GM15510 (cell line): ENCODE measurements around the gene SPP2.

ENCODE experiments used
- POLR2A ChIP-seq: IDR thresholded peaks from 3 replicates; pipeline ENCODE4 v1.6.1; 2011; ENCODE audit warnings: borderline replicate concordance; ENCODE audit not compliant: insufficient read length; ENCODE audit errors: extremely low read depth

Gene SPP2

DNA sequence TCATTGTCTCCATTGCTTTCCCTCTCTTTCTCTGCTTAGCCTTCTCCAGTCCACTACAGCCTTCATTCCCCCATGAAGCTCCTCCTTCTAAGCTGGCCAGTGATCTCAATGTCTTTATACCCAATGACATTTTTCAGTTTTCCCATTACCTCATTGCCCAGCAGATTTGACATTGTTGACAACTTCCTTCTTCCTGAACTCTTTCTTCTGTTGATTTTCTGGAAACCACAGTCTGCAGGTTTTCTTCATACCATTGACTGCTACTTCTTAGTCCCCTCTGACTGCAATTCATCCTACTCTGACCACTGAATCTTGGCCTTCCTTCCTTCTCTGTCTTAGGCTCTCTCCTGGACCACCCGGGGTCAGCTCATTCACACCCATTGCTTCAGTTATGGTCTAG is 22.9 kb upstream of the SPP2 start:
- no peak for TF ChIP-seq POLR2A

DNA sequence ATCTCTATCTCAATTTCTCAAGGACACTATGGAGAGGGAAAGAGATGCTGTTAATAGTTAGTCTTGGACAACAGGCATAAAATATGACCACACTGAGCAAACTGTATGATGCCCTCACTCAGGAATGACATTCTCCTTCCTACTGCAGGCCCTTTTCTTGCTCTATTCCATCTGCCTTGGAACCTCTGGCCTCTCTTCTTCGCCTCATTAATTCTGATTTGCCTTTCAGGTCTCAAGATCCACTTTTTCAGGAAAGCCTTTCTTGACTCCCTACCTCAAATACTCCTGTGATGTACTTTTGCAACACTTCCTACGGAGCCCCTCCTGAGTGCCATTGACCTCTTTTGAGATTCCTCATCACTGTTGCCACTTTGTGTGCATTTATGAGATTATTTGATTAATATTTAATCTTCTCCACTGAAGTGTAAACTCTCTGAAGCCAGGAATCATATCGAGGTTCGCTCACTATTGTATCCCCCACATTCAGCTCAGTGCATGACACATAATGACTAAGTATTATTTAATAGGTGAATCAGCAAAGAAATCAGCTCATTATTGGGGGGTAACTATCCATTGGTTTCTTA is 21.3 kb upstream of the SPP2 start:
- TF ChIP-seq POLR2A, result no peak

DNA sequence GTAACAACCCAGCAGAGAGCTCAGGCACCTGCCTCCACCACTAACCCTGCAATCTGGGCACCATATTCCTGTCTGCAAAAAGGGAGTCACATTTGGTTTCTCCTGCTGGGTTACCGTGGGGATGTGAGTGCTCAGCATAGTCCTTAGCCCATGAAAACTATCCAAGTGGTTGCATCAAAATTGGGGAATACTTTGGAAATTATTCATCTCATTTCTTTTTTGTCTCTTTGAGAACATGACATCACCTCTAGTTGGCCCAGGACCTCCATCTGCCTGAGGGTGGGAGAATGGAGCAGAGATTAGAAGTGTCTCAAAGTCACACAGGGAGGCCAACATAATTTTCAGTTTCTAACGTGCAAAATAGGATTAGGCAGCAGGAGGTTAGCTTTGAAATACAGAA is 19.3 kb upstream of the SPP2 start:
- no peak for TF ChIP-seq POLR2A

DNA sequence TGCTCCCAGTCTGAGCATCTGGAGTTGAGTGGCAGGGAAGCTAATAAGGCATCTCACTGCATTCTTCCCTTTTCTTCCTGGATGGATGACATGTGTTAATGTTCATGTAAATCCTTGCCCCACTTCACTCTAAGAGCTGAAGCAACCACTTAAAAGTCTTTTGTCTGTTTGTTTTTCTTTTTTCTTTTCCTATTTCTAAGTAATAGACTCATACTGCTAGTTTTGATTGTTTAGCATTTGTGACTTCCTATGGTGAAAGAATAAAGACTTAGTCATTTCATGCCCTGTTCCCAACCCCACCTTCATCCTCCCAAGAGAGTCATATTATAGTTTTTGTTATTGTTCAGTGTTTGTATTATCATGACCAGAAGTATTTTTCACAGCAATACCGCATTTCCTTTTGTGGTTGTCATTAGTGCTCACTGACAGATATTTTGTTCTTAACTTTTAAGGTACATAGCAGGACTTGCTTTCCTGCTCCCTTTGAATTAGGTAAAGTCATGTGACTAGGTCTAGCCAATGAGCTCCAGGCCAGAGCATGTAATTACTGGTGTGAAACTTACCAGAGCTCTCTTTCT is 18.1 kb upstream of the SPP2 start:
- TF ChIP-seq POLR2A, result no peak

DNA sequence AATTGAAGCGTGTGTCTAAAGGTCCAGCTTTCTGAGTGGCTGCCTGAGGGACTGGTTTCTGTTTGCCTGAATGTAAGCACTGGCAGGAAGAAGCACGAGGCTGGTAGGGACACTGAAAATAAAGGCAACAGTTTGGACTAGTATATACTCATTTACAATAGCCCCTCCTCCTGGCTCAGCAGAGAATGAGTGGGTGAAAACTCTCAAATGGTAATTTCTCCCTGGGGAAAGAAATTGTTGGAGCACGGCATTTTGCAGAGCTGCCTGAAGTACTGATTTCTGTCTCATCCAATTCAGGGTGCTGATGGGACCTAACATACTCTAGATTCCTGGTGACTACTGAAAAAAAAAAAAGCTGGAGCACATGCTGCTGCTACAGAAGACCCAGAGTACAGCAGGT is 17.3 kb upstream of the SPP2 start:
- TF ChIP-seq POLR2A, result no peak

DNA sequence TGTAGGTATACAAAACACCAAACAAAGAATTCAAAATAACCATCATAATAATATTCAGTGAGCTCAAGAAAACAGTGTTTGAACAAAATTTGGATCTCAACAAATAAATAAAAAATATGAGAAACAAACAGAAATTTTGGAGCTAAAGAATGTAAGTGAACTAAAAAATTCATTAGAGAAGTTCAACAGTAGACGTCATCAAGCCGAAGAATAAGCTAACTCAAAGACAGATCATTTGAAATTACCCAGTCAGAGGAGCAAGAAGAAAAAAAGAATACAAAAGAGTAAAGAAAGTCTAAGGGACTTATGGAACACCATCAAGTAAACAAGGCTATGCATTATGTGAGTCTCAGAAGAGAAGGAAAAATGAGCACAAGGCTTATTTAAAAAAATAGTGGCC is 16.6 kb upstream of the SPP2 start:
- no peak for TF ChIP-seq POLR2A

DNA sequence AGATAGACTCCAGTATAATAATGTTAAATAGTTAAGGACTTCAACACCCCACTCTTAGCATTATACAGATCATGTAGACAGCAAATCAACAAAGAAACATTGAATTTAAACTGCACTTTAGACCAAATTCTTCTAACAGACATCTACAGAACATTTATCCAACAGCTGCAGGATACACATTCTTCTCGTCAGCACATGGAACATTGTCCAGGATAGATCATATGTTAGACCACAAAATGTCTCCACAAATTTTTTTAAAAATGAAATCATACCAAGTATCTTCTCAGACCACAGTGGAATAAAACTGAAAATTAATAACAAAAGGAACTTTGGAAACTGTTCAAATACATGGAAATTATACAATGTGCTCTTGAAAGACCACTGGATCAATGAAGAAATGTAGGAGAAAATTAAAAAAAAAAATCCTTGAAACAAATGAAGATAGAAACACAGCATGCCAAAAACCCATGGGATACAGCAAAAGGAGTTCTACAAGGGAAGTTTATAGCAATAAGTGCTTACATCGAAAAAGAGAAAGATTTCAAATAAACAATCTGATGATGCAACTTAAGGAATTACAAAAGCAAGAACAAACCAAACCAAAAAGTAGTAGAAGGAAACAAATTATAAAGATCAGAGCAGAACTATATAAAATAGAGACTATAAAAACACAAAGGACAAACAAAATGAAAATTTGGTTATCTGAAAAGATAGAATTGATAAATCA is 12.3 kb upstream of the SPP2 start:
- TF ChIP-seq POLR2A, result no peak

DNA sequence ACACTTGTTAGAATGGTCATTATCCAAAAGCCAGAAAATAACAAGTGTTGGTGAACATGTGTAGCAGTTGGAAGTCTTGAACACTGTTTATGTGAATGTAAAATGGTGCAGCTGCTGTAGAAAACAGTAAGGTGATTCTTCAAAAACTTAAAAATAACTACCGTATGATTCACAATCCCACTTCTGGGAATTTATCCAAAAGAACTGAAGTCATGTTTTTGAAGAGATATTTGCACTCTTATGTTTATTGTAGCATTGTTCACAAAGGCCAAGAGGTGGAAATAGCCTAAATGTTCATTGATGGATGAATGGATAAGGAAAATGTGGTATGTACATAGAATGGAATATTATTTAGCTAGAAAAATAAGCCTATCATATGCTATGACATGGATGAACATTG is 6.3 kb upstream of the SPP2 start:
- no peak for TF ChIP-seq POLR2A

DNA sequence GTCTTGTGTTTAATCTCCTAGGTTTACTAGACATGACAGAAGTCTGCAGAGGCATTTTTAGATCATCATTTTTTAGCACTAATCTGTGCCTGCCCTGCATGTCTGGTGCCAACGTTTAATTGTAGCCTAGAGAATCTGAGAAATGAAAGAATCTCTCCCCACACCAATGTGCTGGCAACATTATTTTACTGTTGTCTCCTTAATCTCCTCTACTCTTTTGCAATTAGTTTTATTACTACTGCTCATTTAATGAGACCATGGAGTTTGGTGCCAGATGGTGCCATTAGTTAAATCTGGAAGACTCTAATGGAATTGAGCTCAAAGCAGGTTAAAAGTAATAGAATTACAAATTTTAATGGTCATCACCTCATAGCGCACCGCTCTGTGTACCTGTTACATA is 4.0 kb upstream of the SPP2 start:
- TF ChIP-seq POLR2A, result no peak

DNA sequence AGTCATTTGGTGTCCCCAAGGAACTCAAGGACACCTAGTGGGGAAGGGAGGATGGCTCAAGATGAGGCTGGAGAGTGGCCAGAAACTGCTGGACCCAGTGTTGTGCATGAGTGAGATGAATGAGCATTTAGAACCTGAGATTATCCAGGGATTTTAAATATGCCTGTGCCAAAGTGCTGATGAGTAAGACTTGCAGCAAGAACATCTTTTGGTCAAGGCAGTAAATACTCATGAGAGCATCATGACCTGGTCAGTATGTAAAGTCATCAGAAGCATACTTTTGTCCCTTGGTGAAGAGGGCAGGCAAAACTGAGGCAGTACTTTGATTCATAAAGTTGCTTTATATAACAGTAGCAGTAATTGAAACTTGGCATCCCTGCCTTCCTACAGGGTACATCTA is 3.1 kb upstream of the SPP2 start:
- TF ChIP-seq POLR2A, result no peak

DNA sequence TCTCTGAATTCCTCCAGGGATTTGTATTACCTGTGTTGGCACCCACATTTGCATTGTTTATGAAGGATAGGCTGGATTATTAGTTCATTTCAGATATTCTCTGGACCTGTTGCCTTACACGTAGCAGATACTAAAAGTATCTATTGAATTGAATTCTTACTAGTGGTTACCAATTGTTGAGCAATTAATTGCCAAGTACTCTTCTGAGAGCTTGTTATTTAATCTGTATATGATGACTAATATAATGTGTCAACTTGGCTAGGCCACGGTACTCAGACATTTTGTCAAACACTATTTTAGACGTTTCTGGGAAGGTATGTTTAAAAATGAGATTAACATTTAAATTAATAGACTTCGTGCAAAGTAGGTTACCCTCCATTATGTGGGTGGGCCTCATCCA is 2.5 kb upstream of the SPP2 start:
- TF ChIP-seq POLR2A, result no peak

DNA sequence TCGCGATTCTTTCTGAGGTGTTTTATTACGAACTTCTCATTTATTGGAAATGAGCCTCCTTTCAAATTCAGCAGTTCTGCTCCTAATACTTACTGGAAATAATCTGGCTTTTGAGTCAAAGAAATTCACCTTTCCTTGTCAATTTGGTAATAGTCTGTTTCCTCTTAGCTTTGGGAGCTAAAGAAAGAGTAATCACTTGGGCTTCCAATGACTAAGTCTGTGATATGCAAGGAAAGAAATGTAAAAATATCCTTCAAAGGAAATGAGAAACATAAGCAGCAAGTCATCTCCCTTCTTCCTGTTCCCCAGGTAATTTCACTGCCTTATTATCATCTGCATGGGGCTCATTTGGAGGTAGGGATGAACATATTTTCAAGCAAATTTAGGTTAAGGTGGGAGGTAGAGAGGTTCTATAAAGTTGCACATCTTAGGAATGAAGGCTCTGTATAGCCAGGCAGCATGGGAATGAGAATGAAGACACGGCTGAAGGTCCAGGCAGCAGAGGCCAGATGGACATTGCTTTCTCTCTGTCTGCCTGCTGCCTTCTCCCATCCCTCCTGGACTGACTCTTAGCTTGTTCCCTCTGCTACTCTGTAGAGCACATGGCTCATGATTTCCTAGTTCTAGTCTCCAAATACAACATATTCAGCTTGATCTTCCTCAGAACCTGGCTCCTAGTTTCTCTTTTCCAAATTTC is 1.0 kb downstream of the SPP2 start:
- no peak for TF ChIP-seq POLR2A

DNA sequence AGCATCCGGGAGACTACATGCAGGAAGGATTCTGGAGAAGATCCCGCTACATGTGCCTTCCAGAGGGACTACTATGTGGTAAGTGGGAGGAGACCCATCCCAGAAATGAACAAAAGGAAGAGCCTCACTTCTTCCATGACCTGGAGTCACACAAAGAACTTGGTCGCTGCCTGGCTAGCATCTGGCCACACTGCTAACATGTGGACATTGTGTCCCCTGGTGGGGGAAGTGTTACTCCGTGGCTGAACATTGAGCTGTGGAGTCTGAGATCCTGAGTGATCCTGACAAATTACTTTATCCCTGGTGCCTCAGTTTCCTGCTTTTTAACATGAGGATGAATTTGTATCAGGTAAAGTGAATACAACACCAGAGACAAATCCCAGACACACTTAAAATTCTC is 8.4 kb downstream of the SPP2 start:
- TF ChIP-seq POLR2A, result no peak

DNA sequence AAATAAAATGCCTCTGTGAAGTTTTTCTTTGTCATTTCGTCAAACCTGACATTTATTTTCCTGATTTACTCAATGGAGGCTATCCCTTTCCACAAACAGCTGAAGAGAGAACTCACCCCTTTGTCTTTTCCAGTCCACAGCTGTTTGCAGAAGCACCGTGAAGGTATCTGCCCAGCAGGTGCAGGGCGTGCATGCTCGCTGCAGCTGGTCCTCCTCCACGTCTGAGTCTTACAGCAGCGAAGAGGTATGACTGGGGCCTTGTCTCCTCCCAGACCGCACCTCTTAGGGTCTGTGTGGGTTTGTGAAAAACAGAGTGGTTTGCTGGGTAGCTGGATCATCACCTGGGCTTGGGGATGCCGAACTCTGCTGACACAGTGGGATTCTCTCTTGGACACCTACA is 9.7 kb downstream of the SPP2 start:
- no peak for TF ChIP-seq POLR2A

DNA sequence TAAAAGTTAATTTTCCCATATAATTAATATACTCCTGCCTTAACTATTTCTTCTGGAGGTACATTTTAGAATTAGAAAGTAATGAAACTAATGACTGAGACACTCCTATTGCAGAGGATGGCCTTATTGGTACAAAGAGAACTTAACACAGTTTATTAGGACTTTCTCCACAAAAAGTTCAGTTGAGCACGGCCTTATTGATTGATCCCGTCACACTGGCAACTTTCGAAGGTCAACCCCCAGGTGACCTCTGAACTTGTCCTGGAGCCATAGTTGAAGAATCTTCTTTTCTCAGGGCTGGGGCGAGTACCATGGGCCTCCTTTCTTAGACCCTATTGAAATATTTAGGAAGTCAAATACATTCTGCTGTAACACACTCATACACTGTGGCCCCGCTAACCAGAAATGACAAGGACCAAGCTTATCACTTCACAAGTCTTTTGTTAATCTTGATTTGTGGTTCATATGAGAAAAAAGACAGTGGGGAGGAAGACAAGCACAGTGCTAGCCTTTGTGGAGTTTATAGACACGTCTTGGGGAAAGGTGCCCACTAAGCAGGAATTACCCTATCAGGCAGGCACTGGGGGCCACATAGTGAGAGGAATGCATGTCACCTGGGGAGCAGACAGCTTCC is 11.2 kb downstream of the SPP2 start:
- TF ChIP-seq POLR2A, result no peak

DNA sequence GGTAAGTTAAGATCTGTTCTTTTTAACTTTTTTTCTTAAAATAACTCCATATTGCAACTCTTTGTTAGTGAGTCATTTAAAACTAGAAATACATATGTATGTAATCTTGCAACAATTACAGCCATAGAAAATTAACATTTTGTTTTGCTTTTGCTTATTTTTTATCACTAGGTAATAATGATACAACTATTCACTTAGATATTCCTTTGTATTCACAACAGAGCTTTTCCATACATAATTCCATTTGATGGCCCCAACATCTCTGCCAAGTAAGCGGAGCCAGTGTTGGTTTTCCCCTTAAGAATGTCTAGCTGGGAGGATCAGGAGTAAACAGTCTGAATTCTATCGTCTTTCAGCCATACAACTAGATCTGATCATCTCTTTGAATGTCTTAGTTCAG is 16.1 kb downstream of the SPP2 start:
- TF ChIP-seq POLR2A, result no peak

DNA sequence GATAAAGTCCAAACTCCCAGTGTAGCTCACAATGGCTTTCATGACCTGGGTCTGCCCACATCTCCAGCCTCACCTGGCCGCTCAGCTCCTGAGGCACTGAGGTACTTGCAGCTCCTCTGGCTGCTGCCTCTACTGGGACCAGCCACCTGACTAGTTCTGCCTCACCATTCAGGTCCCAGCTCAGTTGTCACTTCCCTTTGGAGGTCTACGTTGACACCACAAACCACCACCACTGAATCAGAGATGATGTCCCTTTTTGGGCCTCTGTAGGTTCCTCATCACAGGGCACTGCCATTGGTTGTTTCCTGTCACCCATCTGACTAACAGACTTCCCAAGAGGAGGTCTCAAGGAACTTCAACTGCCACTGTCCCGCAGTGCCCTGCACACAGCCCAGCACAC is 21.2 kb downstream of the SPP2 start:
- TF ChIP-seq POLR2A, result no peak
